Motor neuron (in vitro differentiated cells): ENCODE results near the gene TAB2. TPM values are rescaled to one million over a fixed set of nuclear protein-coding genes. Genes with fewer than 3 reads are reported as not detected.
"Not testable (repeated sequence)": the region's sequence is repeated elsewhere in the genome, so short reads cannot be mapped to it uniquely, and the experiment has no call there.

ENCODE experiments used
- ATAC-seq, 8 experiments: fragments of 200-7000 bp; cut with Tn5 transposase; replicated peaks in 6 of 8; 2 replicates each; pipeline ENCODE4 v1.8.0; 2021; ENCODE audit warnings: mild to moderate bottlenecking in 8 of 8, moderate library complexity in 8 of 8
- H3K27ac ChIP-seq, 2 donors: fragments of 250-450 bp; sonication (Bioruptor Pico); 2 replicates each; pipeline ENCODE4 v1.9.0; 2021; ENCODE audit warnings: antibody characterized with exemption in 2 of 2, mild to moderate bottlenecking in 2 of 2, moderate library complexity in 1 of 2
- H3K4me1 ChIP-seq, 2 donors: fragments of 250-450 bp; sonication (Bioruptor Pico); replicated peaks in 1 of 2; 2 replicates each; pipeline ENCODE4 v1.6.1; 2021; ENCODE audit warnings: antibody characterized with exemption in 2 of 2, mild to moderate bottlenecking in 2 of 2, moderate library complexity in 1 of 2
- H3K4me3 ChIP-seq, 5 donors: fragments of 250-450 bp; sonication (Bioruptor Pico); 2 replicates each; pipeline ENCODE4 v1.9.0; 2021; ENCODE audit warnings: antibody characterized with exemption in 5 of 5, mild to moderate bottlenecking in 5 of 5, moderate library complexity in 4 of 5
- WGBS, 10 experiments: fragments of 450-650 bp; shearing (Covaris generic); methylation state at CpG; one replicate each; pipeline ENCODE4 v1.0.0; 2022; 5-methylcytosine and 5-hydroxymethylcytosine counted together
- in situ Hi-C, 9 experiments: fragments of 400-800 bp; cut with MboI; loops; one replicate each; pipeline ENCODE4 v1.15.0; 2021; ENCODE audit warnings: low sequenced_read_pairs in 9 of 9, low pct_unique_long_range_greater_than_20kb in 2 of 9; ENCODE audit not compliant: unreplicated experiment in 9 of 9
- total RNA-seq, 8 experiments: library from RNA; unstranded; fragments of 300-600 nt; gene quantifications; 2 replicates each; pipeline versions ENCODE4 v1.2.3 to v1.2.4, GENCODE V29; 2022

Gene TAB2
- total RNA-seq, 8 experiments from 2014 or later: 17.3 to 47.0 (median 24.7) TPM

DNA sequence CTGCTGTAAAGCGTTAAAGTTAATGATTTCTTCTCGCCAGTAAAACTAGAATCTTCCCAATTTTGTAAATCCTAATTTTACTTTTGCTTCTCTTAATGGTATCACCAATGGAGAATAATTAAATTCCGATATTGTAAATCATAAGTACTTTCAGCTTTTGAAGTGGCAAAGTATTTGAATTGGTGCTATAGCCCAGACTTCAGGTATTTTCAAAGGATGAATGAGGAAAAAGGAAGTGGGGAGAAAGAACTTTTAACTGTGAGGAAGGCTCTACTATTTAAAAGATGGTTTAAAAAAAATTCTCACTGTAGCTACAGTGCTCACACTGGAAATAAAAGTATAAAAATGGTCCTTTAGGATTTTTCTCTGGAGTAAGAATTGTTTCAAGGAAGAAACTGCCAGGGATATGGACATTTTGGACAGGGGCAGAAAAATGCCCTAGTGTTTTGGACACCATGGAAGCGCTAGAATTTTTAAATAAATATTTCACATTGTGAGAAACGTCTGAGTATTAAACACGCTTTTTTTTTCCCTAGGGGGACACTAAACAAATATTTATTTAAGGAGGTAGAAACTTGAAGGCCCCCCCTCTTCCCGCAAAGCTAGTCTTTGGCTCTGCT, 1.3 kb upstream of the TAB2 start:
- Histone ChIP-seq H3K4me3 (peak overlapping the region; percentile 78 to 97 (median 85)), H3K27ac (peak overlapping the region; percentile 94 to 95), H3K4me1 (peaks cover 9 to 10% of the 10 kb centered on the region in 2 donors)
- ATAC-seq: no peak
- 23 to 68% (median 48%) methylated on average over 3 to 7 of the region's 7 CpGs for WGBS, 10 experiments
- in situ Hi-C loops: loop anchor here in 1 of 9 experiments (25.0 kb wide), 1 partner anchor 229 kb away; no protein-coding TSS in a partner anchor

DNA sequence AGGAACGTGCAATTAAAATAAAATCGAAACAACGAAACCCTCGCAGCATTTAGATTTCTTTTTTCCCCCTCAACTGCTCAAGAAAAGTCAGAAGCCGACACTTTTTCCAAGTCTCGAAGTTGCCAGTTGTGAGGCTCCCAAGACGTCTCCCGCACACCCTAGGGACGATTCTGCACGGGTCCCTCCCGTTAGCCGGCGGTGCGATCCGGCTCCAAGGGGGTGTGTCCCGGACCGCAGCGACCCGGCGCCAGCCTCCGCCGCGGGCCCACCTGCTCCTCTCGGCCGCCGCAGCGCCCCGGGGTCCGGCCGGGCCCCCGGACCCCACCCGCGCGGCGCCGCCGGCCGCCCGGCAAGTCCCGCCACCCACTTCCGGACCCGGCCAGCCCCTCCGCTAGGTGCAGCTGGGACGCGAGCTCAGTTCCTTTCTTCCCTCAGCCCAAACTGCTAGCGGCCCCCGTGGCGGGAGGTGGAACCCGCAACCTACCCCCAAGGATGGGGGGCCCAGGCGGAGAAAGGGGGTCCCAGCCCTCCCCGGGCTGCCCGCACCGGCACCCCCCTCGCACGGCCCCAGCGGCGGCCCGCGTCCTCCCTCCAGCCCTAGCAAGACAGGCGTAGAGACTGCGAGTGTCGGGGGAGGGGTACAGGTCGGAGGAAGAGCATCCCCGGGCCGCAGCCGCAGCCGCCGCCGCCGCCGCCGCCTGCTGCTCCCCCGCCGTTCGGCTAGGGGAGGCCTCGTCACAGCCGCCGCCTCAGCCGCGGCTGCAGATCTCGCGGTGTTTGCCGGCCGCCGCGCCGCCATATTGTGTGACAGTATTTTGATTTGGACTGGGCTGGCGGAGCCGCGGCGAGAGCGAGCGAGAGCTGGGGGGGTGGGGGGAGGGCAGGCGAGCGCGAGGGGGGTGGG, 520 bp upstream of the TAB2 start:
- 0 to 20% (median 0%) methylated on average over 1 to 7 of the region's 96 CpGs; no CpG with 5 or more reads in 2 of the 10 experiments for WGBS, 10 experiments
- H3K4me1 ChIP-seq: peaks cover 9 to 10% of the 10 kb centered on the region in 2 donors
- H3K27ac ChIP-seq: peak overlapping the region; percentile 94 to 95
- peak overlapping the region; percentile 78 to 97 (median 85) for H3K4me3 ChIP-seq
- in situ Hi-C loops: loop anchor here in 1 of 9 experiments (25.0 kb wide), 1 partner anchor 230 kb away; no protein-coding TSS in a partner anchor
- ATAC-seq: peak; percentile 81 to 90 (median 86)

DNA sequence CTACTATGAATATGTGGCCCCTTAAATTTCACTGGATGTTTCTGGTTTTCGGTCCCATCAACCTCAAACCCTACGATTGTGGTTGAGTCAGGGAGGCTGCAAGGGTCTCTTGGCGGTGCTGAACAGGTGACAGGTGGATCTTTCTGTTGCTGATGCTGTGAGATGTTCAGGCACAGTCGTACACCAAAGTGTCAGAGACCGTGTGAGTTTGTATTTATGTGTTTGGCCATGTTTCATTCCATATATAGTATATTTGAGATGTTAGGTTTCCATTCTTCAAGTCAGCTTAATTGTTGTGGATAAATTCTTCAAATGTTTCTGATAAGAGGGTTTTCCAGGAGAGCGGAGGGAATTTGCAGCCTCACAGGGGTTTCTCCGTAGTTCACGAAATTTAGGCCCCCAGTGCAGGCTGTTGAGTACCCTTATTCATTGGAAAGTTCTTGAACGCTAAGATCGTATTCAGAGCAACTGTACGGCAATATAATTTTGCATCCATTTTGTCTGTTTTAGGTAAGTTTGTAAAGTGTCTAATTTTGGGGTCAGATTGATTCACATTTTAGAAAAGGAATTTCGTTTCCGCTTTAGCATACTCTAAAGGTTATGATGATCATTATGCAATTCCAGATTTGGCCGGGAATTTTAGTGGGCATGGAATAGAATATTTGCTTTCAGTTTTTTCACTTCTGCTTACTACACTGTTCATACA, 1.2 kb downstream of the TAB2 start:
- Histone ChIP-seq H3K27ac (peak overlapping the region; percentile 94 to 95), H3K4me1 (peaks cover 9 to 10% of the 10 kb centered on the region in 2 donors), H3K4me3 (peak overlapping the region; percentile 78 to 97 (median 85))
- 0 to 16% (median 3%) methylated on average over 5 to 13 of the region's 14 CpGs; no CpG with 5 or more reads in 1 of the 10 experiments for WGBS, 10 experiments
- no peak for ATAC-seq
- in situ Hi-C loops: loop anchor here in 1 of 9 experiments (25.0 kb wide), 1 partner anchor 231 kb away; no protein-coding TSS in a partner anchor

DNA sequence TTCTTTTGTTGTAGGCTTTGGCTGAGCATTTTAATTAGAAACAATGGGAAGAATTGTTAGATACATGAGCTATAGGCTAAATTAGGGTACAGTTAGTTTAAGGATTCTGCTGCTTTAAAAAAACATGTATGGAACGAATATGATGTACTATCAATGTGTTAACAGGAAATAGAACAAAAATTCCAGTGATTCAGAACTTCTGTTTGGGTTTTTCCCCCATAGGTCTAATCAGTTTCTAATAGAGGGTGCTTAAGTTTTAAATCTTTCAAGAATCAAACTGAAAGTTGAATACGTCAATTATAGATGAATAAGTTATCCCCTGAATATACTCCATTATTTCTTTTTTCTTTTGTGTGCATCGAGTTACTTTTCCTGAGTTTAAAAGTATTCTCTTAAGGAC, 1.9 kb downstream of the TAB2 start:
- no peak for ATAC-seq
- 3 to 40% (median 24%) methylated on average over 2 to 3 of the region's 3 CpGs for WGBS, 10 experiments
- Histone ChIP-seq H3K4me1 (peaks cover 10 to 11% of the 10 kb centered on the region in 2 donors), H3K27ac (no peak overlapping the region), H3K4me3 (peak overlapping the region; percentile 78 to 97 (median 85))
- in situ Hi-C loops: loop anchor here in 1 of 9 experiments (25.0 kb wide), 1 partner anchor 232 kb away; no protein-coding TSS in a partner anchor

DNA sequence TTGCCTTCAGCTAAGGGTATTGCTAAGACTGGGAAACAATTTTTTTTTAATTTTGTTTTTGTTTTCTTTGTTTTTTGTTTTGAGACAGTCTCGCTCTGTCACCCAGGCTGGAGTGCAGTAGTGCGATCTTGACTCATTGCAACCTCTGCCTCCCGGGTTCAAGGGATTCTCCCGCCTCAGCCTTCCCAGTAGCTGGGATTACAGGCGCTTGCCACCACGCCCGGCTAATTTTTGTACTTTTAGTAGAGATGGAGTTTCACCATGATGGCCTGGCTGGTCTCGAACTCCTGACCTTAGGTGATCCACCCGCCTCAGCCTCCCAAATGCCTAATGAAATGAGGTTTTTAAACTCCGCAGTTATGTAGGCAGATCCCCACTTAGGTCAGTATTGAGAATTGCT, 2.5 kb downstream of the TAB2 start:
- not testable (repeated sequence) for H3K27ac ChIP-seq, ATAC-seq
- Histone ChIP-seq H3K4me1 (peaks cover 12 to 13% of the 10 kb centered on the region in 2 donors), H3K4me3 (peak overlapping the region in 4 of 5 donors; percentile 1 to 90 (median 83))
- in situ Hi-C loops: loop anchor here in 1 of 9 experiments (25.0 kb wide), 1 partner anchor 233 kb away; no protein-coding TSS in a partner anchor
- WGBS, 10 experiments: 71 to 98% (median 83%) methylated on average over 1 to 10 of the region's 10 CpGs; no CpG with 5 or more reads in 3 of the 10 experiments

DNA sequence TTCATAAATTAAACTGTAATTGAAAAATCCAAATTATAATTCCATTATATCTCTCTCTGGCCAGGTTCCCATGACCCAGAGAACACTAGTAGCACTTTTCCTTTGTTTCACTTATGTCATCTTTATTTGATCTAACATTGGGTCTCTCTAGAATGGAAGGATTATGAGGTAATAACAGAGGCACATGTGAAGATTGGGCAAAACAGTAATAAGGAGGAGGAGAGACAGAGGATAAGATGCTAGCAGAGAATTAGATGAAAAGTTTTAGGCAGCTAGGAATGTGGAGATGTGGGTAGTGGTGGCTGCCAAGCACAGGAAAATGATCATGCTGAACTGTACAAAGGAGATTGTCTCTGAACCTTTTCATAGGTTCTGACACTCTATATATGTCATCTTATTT, 3.3 kb downstream of the TAB2 start:
- Histone ChIP-seq H3K4me1 (peaks cover 12 to 13% of the 10 kb centered on the region in 2 donors), H3K4me3 (no peak overlapping the region), H3K27ac (no peak overlapping the region)
- in situ Hi-C loops: loop anchor here in 1 of 9 experiments (25.0 kb wide), 1 partner anchor 233 kb away; no protein-coding TSS in a partner anchor
- ATAC-seq: no peak

DNA sequence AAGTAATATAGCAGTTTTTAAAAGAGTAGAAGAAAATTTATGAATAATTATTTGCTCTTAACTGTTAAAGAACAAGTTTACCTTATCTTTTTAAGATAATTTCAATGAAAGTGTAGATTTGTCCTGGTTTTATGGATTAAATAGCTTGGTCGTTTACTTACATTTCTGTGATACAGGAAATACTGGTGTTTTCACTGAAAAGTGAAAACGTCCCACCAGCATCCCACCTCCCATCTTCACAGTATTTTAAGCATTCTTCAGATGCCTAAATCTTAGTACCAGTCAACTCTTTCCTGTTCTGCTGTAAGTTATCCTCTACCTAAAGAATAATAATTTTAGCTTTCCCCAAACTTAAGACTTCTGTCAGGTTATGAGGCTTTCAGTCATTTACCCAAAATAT, 5.8 kb downstream of the TAB2 start:
- H3K4me1 ChIP-seq: peaks cover 12 to 13% of the 10 kb centered on the region in 2 donors
- H3K4me3 ChIP-seq: no peak overlapping the region
- no peak overlapping the region for H3K27ac ChIP-seq
- ATAC-seq: no peak
- in situ Hi-C loops: loop anchor here in 1 of 9 experiments (25.0 kb wide), 1 partner anchor 236 kb away; no protein-coding TSS in a partner anchor
- WGBS, 10 experiments: 30 to 100% (median 65%) methylated on average over 1 to 2 of the region's 2 CpGs

DNA sequence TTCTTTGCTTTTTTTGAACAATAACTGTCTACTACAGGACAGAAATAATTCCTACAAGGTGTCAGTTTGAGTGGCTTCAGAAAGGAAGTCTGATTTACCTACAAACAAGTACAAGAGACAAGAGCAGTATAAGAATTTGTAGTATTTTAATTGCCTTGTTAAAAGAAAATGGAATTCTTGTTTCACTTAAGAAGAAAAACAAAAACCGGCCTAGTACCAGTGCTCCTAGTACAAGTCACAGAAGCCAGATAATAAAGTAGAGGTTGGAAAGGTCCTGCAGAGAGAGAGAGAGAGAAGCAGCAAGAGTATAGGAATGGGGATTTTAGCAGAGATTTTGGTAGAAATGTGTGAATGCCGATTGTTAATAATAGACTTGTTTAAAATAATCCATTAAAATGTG, 6.4 kb downstream of the TAB2 start:
- in situ Hi-C loops: loop anchor here in 1 of 9 experiments (25.0 kb wide), 1 partner anchor 237 kb away; no protein-coding TSS in a partner anchor
- no peak for ATAC-seq
- Histone ChIP-seq H3K4me3 (no peak overlapping the region), H3K4me1 (peaks cover 12 to 13% of the 10 kb centered on the region in 2 donors), H3K27ac (no peak overlapping the region)
- WGBS, 10 experiments: 22 to 100% (median 73%) methylated on average over 1 to 2 of the region's 2 CpGs; no CpG with 5 or more reads in 2 of the 10 experiments

DNA sequence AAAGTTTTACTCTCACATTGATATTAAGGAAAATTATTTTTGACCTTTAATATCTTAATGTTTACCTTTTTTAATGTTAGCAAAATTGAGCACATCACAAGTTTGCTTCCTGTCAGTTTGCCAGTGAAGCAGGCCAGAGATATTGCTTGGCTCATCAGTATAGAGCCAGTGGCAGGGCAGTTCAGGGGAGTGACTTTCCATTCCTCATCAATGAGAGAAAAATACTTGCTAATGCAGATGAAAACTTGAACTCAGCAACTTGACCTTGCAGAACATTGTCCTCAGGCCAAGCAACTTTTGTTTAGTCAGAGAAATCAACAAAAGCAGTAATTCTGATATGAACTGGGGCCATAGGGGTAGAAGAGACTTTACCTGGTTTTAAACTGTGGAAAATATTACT, 6.9 kb downstream of the TAB2 start:
- Histone ChIP-seq H3K4me3 (no peak overlapping the region), H3K27ac (no peak overlapping the region), H3K4me1 (peaks cover 12 to 13% of the 10 kb centered on the region in 2 donors)
- in situ Hi-C loops: loop anchor here in 1 of 9 experiments (25.0 kb wide), 1 partner anchor 237 kb away; no protein-coding TSS in a partner anchor
- peak in 2 of 8 experiments; percentile 29 to 45 for ATAC-seq

DNA sequence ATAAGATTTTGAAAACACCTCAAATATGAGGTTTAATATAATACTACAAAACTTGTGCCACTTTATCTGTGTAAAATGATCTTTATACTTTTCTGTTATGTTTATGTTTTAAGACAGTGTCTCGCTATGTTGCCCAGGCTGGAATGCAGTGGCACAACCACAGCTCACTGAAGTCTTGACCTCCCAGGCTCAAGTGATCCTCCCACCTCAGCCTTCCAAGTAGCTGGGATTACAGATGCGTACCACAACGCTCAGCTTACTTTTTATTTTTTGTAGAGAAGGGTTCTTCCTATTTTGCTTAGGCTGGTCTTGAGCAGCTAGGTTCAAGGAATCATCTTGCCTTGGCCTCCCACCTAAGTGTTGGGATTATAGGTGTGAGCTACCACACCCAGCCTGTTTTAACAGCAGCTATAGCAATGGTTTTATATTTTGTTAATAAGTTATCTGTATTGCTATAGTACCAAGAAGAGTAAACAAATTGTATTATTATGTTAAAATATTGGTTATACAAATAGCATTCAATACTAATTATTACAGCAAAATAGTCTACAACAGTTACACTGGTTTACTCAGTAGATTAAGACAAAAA, 8.2 kb downstream of the TAB2 start:
- no peak for ATAC-seq
- in situ Hi-C loops: no loop called here
- H3K4me1 ChIP-seq: peaks cover 5% of the 10 kb centered on the region in 2 donors
- no peak overlapping the region for H3K4me3 ChIP-seq
- H3K27ac ChIP-seq: no peak overlapping the region
- 80 to 100% (median 94%) methylated on average over 1 to 3 of the region's 3 CpGs; no CpG with 5 or more reads in 3 of the 10 experiments for WGBS, 10 experiments

DNA sequence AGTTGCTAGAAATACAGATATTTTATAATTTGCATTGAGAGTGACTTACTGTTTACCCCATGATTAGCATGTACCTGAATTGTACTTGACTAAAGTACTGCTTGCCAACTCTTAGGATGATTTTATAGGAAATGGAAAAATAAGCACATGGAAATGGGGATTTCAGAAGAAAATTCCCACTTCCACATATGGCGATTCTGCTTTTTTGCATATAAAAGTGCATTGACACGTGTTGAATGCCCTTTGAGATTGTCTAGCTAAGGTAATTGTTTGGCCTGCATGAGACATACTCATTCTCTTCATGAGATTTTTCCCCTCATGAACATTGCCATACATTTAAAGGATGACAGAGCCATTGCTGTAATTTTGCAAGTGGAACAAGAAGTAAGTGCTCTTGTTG, 10.1 kb downstream of the TAB2 start:
- in situ Hi-C loops: no loop called here
- Histone ChIP-seq H3K4me1 (peaks cover 2 to 6% of the 10 kb centered on the region in 2 donors), H3K4me3 (no peak overlapping the region), H3K27ac (no peak overlapping the region)
- WGBS, 10 experiments: 9 to 100% (median 68%) methylated on average over 1 to 2 of the region's 2 CpGs
- ATAC-seq: no peak

DNA sequence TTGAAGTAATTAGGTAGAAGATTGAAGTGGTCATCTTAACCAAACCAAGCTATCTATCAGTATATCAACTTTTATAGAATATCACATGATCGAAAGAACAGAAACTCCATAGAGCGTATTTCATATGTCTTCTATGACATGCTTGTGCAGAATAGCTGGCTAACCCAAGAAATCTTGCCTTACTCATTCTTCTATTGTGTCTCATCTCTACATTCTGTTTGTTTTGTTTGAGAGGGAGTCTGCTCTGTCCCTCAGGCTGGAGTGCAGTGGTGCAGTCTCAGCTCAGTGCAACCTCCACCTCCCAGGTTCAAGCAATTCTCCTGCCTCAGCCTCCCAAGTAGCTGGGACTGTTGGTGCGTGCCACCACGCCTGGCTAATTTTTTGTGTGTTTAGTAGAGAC, 10.6 kb downstream of the TAB2 start:
- H3K27ac ChIP-seq: no peak overlapping the region
- in situ Hi-C loops: no loop called here
- peaks cover 5 to 8% of the 10 kb centered on the region in 2 donors for H3K4me1 ChIP-seq
- WGBS, 10 experiments: 80 to 100% (median 98%) methylated on average over 1 to 4 of the region's 4 CpGs; no CpG with 5 or more reads in 4 of the 10 experiments
- no peak overlapping the region for H3K4me3 ChIP-seq
- ATAC-seq: no peak
